ENCODE measurements around the gene RCOR2.

DNA sequence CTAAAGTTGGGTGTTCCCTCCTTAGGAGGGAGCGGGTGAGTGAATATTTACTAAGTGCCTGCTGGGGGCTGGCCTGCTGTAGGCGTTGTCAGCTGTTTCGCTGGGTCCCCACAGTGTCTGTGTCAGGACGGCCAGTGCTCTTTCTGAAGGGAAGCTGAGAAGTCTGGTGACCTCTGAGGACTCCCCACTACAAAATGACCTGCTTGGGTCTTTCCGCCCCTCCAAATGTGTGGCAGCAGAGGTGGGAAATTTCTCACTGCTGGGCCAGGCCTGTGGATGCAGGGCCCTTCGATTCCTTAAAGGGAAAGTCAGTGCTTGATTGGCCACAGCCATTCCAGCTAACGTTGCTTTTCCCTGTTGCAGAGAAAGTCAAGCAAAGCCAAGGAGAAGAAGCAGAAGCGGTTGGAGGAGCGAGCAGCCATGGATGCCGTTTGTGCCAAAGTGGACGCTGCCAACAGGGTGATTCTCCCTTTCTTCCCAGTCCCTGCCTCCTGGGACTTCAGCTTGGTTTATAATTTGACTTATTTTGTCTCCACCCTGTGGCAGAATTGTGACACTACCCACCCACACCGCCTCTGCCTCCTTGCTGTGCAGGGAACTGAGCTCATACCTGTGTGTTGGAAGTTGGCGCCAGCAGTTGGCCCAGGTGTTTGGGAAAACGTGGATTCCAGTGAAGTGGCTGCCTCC, 28.7 kb upstream of the RCOR2 start:
- TF ChIP-seq POLR2A (IDR thresholded peaks at IDR 0.05; ENCODE audit: low read depth, low read length) (no peak), POLR2AphosphoS5 (IDR thresholded peaks at IDR 0.05; ENCODE audit: low read depth, low read length) (no peak), TAF1 (IDR thresholded peaks at IDR 0.05; ENCODE audit: borderline replicate concordance, low read depth, low read length) (no peak)

Measured in GM12892 (cell line).